Testis (tissue), 3 donors: Measurements from ENCODE around the gene SEMA3C. TPM values are rescaled to one million over a fixed set of nuclear protein-coding genes. Genes with fewer than 3 reads are reported as not detected.

Source experiments
- DNase-seq: peaks from one replicate; pipeline ENCODE4 v3.0.0-alpha.2; 2019
- H3K27ac ChIP-seq, 2 donors: fragments of 200-600 bp; sonication (generic); one replicate each; pipeline ENCODE4 v1.5.1; 2019
- H3K27me3 ChIP-seq: fragments of 200-600 bp; sonication (generic); one replicate; pipeline ENCODE4 v1.5.1; 2019
- H3K36me3 ChIP-seq: fragments of 200-600 bp; sonication (generic); one replicate; pipeline ENCODE4 v1.5.1; 2017; ENCODE audit warnings: low read depth; ENCODE audit errors: missing control alignments
- H3K4me1 ChIP-seq: fragments of 200-600 bp; sonication (generic); one replicate; pipeline ENCODE4 v1.5.1; 2019
- H3K4me3 ChIP-seq, 2 donors: fragments of 200-600 bp; sonication (generic); one replicate each; pipeline ENCODE4 v1.5.1; 2017 to 2019
- H3K9me3 ChIP-seq: fragments of 200-600 bp; sonication (generic); one replicate; pipeline ENCODE4 v1.5.1; 2017
- POLR2A ChIP-seq: fragments of 450-650 bp; IDR thresholded peaks from one replicate; pipeline ENCODE4 v1.6.1; 2017; ENCODE audit warnings: antibody characterized with exemption, mild to moderate bottlenecking, moderate library complexity
- WGBS, 2 donors: methylation state at CpG; one replicate each; pipeline ENCODE4 v1.1.5; 2018; 5-methylcytosine and 5-hydroxymethylcytosine counted together
- intact Hi-C: fragments of 100-400 bp; cut with DNase I; formaldehyde crosslinking; loops from one replicate; pipeline ENCODE4 v1.15.1; 2023; ENCODE audit warnings: low total_unique reads
- polyA plus RNA-seq: library from polyadenylated mRNA; stranded (reverse); fragments of 350-450 nt; fragmentation: Illumina TruSeq; extraction: RNeasy Lipid Tissue Mini Kit (QIAGEN cat#74804); gene quantifications from one replicate; pipeline ENCODE4 v1.2.3, GENCODE V29; 2014; ENCODE audit warnings: low read depth, low replicate concordance; ENCODE audit not compliant: insufficient read depth
- total RNA-seq, 2 donors: library from RNA; depleted of rRNA; stranded (reverse); fragments of >200 nt; gene quantifications; one replicate each; pipeline ENCODE4 v1.2.3, GENCODE V29; 2016
- TF ChIP-seq, protein P1 (sequence below), 3 experiments: fragments of 450-650 bp in 2 of 3; fragments of 200-600 bp in 1 of 3; sonication (generic) in 1 of 3; IDR thresholded peaks; one replicate each; pipeline ENCODE4 v1.5.1; 2016 to 2019; ENCODE audit warnings: antibody characterized with exemption in 3 of 3, mild to moderate bottlenecking in 2 of 3, moderate library complexity in 1 of 3

Gene SEMA3C
- total and polyA plus RNA-seq, 3 donors from 2014 or later = 23.1 to 113 (median 78.8) TPM

DNA sequence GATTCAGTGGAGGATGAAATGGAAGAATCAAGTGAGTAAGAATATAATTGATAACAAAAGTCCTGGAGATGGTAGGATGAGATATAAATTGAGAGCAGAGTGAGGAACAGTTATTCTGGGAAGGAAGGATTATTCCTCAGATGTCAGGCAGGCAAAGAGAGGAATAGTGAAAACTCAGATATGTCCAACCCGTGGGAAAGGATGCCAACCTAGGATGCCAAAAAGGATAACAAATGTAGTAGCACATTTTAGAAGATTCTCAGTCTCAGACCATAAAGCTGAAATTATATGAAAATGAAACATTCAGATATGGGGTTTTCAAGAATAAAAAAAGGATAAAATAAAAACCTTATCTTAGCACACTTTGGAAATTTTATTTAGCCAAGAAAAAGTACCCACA lies 131.1 kb downstream of the SEMA3C start:
- Histone ChIP-seq H3K4me3 (no peak overlapping the region), H3K27me3 (no peaks in the 10 kb centered on the region), H3K4me1 (peaks cover 14% of the 10 kb centered on the region), H3K36me3 (no peaks in the 10 kb centered on the region), H3K9me3 (no peaks in the 10 kb centered on the region), H3K27ac (no peak overlapping the region)
- intact Hi-C loops = no loop called here
- DNase-seq = no peak
- no peak for TF ChIP-seq POLR2A
- TF ChIP-seq, protein P1, sequence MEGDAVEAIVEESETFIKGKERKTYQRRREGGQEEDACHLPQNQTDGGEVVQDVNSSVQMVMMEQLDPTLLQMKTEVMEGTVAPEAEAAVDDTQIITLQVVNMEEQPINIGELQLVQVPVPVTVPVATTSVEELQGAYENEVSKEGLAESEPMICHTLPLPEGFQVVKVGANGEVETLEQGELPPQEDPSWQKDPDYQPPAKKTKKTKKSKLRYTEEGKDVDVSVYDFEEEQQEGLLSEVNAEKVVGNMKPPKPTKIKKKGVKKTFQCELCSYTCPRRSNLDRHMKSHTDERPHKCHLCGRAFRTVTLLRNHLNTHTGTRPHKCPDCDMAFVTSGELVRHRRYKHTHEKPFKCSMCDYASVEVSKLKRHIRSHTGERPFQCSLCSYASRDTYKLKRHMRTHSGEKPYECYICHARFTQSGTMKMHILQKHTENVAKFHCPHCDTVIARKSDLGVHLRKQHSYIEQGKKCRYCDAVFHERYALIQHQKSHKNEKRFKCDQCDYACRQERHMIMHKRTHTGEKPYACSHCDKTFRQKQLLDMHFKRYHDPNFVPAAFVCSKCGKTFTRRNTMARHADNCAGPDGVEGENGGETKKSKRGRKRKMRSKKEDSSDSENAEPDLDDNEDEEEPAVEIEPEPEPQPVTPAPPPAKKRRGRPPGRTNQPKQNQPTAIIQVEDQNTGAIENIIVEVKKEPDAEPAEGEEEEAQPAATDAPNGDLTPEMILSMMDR (IDR thresholded peaks at IDR 0.05) = no peak
- 74 to 94% methylated on average over 1 of the region's 1 CpG for WGBS, 2 donors

DNA sequence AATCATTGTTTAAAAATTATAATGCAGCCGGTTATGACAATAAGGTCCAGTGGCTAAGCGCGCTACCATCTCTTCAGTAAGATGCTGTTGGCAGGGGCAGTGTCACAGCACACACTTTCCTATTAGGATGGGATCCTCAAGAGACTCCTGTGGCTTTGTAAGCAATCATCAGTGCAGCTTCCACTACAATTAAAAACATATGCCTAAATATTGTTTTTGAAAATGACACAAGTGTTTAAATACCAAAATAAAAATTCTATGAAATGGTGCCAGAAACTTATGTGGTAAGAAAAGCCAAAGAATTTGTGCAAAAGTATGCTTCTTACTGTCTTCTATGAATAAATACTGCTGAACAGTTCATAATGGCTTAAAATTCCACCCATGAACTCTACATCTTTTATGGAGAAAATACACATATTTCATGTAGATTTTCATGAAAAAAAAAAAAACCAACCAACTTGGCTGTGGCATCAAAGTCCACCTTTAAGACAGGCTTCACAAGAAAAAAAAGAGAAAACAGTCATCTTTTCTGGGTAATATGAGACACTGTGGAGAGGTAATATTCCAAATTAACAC lies 132.8 kb downstream of the SEMA3C start:
- intact Hi-C loops = no loop called here
- H3K27me3 ChIP-seq = no peaks in the 10 kb centered on the region
- no peaks in the 10 kb centered on the region for H3K9me3 ChIP-seq
- peaks cover 24% of the 10 kb centered on the region for H3K4me1 ChIP-seq
- TF ChIP-seq, protein P1 (IDR thresholded peaks at IDR 0.05) = no peak
- TF ChIP-seq POLR2A = no peak
- H3K4me3 ChIP-seq = no peak overlapping the region
- H3K27ac ChIP-seq = no peak overlapping the region
- no peaks in the 10 kb centered on the region for H3K36me3 ChIP-seq
- 81 to 96% methylated on average over 3 of the region's 3 CpGs for WGBS, 2 donors
- DNase-seq = no peak

DNA sequence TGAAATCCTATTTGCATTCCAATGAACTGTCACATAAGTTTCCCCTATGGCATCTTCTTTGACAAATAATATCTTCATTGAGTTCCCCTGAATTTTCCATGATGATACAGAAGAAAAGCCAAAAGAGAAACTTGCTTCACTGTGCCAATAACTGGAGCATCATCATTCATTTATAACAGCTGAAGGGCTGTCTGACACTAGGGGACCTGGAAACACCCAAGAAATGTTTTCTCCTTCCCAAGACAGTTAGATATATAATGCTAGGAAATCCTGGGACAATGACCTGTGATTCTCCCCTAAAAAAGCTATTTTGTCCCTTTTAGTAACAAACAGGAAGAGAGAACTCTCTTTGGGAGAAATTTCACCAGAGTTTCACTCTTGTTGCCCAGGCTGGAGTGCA lies 133.6 kb downstream of the SEMA3C start:
- Histone ChIP-seq H3K27ac (no peak overlapping the region), H3K36me3 (no peaks in the 10 kb centered on the region), H3K4me1 (peaks cover 23% of the 10 kb centered on the region), H3K4me3 (no peak overlapping the region), H3K27me3 (no peaks in the 10 kb centered on the region), H3K9me3 (no peaks in the 10 kb centered on the region)
- intact Hi-C loops = no loop called here
- TF ChIP-seq, protein P1 (IDR thresholded peaks at IDR 0.05) = no peak
- TF ChIP-seq POLR2A = no peak
- no peak for DNase-seq

DNA sequence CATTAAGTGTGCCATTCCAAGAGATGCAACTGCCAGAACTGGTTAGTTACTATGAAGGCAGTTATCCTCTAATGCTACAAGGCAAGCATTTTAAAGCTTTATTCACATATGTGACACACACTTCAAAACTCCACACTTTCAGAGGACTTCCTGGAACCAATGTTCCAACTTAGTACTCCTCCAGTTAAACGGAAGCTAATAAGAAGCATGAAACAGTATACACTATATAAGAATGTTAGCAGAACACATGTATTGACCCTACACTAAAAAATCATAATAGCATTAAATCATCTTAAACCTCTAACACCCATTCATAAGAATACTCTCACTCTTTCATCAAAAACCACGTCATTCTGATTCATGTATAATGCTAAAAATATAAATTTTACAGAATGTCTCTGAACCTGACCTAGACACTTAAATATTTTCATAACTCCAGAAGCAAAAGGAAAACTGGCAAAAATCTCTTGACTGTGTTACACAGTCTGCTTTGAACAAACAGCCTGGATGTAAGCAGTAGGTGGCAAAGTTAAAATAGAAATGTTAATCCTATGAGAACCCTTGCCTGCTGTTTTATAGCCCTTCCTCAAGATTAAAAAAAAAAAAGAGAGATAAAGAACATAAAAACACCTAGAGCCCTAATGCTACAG lies 135.0 kb downstream of the SEMA3C start:
- Histone ChIP-seq H3K4me1 (peaks cover 23% of the 10 kb centered on the region), H3K9me3 (no peaks in the 10 kb centered on the region), H3K27ac (peak overlapping the region in 1 of 2 donors; percentile 62), H3K27me3 (no peaks in the 10 kb centered on the region), H3K4me3 (no peak overlapping the region), H3K36me3 (no peaks in the 10 kb centered on the region)
- DNase-seq = no peak
- TF ChIP-seq, protein P1 (IDR thresholded peaks at IDR 0.05) = no peak
- TF ChIP-seq POLR2A = no peak
- intact Hi-C loops = no loop called here
- WGBS, 2 donors = 53 to 55% methylated on average over 2 of the region's 2 CpGs

GRCh38 chr7:80783186-80783677 lies 135.6 kb downstream of the SEMA3C start:
- Histone ChIP-seq H3K27ac (peak overlapping the region in 1 of 2 donors; percentile 62), H3K4me1 (peaks cover 23% of the 10 kb centered on the region), H3K4me3 (no peak overlapping the region), H3K9me3 (no peaks in the 10 kb centered on the region), H3K36me3 (no peaks in the 10 kb centered on the region), H3K27me3 (no peaks in the 10 kb centered on the region)
- TF ChIP-seq POLR2A = no peak
- TF ChIP-seq, protein P1 (IDR thresholded peaks at IDR 0.05) = no peak
- WGBS, 2 donors = 65 to 77% methylated on average over 6 of the region's 6 CpGs
- no peak for DNase-seq
- intact Hi-C loops = no loop called here
